ENCODE measurements around the gene LCNL1. TPM values are rescaled to one million over a fixed set of nuclear protein-coding genes. Genes with fewer than 3 reads are reported as not detected.

Gene LCNL1
- total and polyA plus RNA-seq, 5 donors from 2014 or later = not detected

- H3K36me3 Mint-ChIP-seq = no peaks in the 10 kb centered on the region
- H3K9me3 Mint-ChIP-seq = no peaks in the 10 kb centered on the region
- no peak for ATAC-seq (ENCODE audit: low read depth in 2 of 2)
- no peaks in the 10 kb centered on the region for H3K27me3 Mint-ChIP-seq
- no peak overlapping the region for H3K4me3 Mint-ChIP-seq
- no peaks in the 10 kb centered on the region for H3K27me3 ChIP-seq (ENCODE audit: control insufficient read depth, insufficient read depth, low read length)
- H3K27ac ChIP-seq (ENCODE audit: insufficient read depth, low read length, poor library complexity, severe bottlenecking) = no peak overlapping the region
- DNase-seq = no peak
- H3K4me1 ChIP-seq (ENCODE audit: control insufficient read depth, insufficient read depth, low read length, poor library complexity, severe bottlenecking) = no peaks in the 10 kb centered on the region
- no peaks in the 10 kb centered on the region for H3K9me3 ChIP-seq (ENCODE audit: control insufficient read depth in 2 of 2, low read length in 2 of 2)
- H3K36me3 ChIP-seq (ENCODE audit: control insufficient read depth, insufficient read depth, low read length) = no peaks in the 10 kb centered on the region
- no peak overlapping the region for H3K4me3 ChIP-seq (ENCODE audit: low read depth, low read length)
- no peak overlapping the region for H3K27ac Mint-ChIP-seq
- peaks cover 0 to 4% (median 0%) of the 10 kb centered on the region in 4 donors for H3K4me1 Mint-ChIP-seq
Measured at GRCh38 chr9:137006116-137007003, 23.6 kb downstream of the LCNL1 start.

GRCh38 chr9:137007108-137007815, 24.5 kb downstream of the LCNL1 start:
- no peaks in the 10 kb centered on the region for H3K4me1 ChIP-seq (ENCODE audit: control insufficient read depth, insufficient read depth, low read length, poor library complexity, severe bottlenecking)
- H3K27ac Mint-ChIP-seq = no peak overlapping the region
- H3K36me3 Mint-ChIP-seq = no peaks in the 10 kb centered on the region
- no peak overlapping the region for H3K27ac ChIP-seq (ENCODE audit: insufficient read depth, low read length, poor library complexity, severe bottlenecking)
- H3K9me3 ChIP-seq (ENCODE audit: control insufficient read depth in 2 of 2, low read length in 2 of 2) = no peaks in the 10 kb centered on the region
- no peak overlapping the region for H3K4me3 Mint-ChIP-seq
- H3K27me3 Mint-ChIP-seq = no peaks in the 10 kb centered on the region
- DNase-seq (no peak), ATAC-seq (ENCODE audit: low read depth in 2 of 2) (no peak)
- H3K27me3 ChIP-seq (ENCODE audit: control insufficient read depth, insufficient read depth, low read length) = no peaks in the 10 kb centered on the region
- H3K36me3 ChIP-seq (ENCODE audit: control insufficient read depth, insufficient read depth, low read length) = no peaks in the 10 kb centered on the region
- peaks cover 0 to 4% (median 0%) of the 10 kb centered on the region in 4 donors for H3K4me1 Mint-ChIP-seq
- H3K9me3 Mint-ChIP-seq = no peaks in the 10 kb centered on the region
- H3K4me3 ChIP-seq (ENCODE audit: low read depth, low read length) = no peak overlapping the region

GRCh38 chr9:137007816-137008270, 25.1 kb downstream of the LCNL1 start:
- Mint-ChIP-seq H3K27ac (no peak overlapping the region), H3K4me1 (peaks cover 0 to 4% (median 0%) of the 10 kb centered on the region in 4 donors), H3K9me3 (no peaks in the 10 kb centered on the region), H3K36me3 (no peaks in the 10 kb centered on the region), H3K27me3 (no peaks in the 10 kb centered on the region), H3K4me3 (no peak overlapping the region)
- no peaks in the 10 kb centered on the region for H3K27me3 ChIP-seq (ENCODE audit: control insufficient read depth, insufficient read depth, low read length)
- H3K27ac ChIP-seq (ENCODE audit: insufficient read depth, low read length, poor library complexity, severe bottlenecking) = no peak overlapping the region
- no peak for ATAC-seq (ENCODE audit: low read depth in 2 of 2)
- H3K4me1 ChIP-seq (ENCODE audit: control insufficient read depth, insufficient read depth, low read length, poor library complexity, severe bottlenecking) = no peaks in the 10 kb centered on the region
- no peaks in the 10 kb centered on the region for H3K36me3 ChIP-seq (ENCODE audit: control insufficient read depth, insufficient read depth, low read length)
- no peak for DNase-seq
- H3K9me3 ChIP-seq (ENCODE audit: control insufficient read depth in 2 of 2, low read length in 2 of 2) = no peaks in the 10 kb centered on the region
- no peak overlapping the region for H3K4me3 ChIP-seq (ENCODE audit: low read depth, low read length)

GRCh38 chr9:137008312-137008711, 25.5 kb downstream of the LCNL1 start:
- ATAC-seq (ENCODE audit: low read depth in 2 of 2) = no peak
- Histone ChIP-seq H3K9me3 (ENCODE audit: control insufficient read depth in 2 of 2, low read length in 2 of 2) (no peaks in the 10 kb centered on the region), H3K27ac (ENCODE audit: insufficient read depth, low read length, poor library complexity, severe bottlenecking) (no peak overlapping the region), H3K27me3 (ENCODE audit: control insufficient read depth, insufficient read depth, low read length) (no peaks in the 10 kb centered on the region), H3K36me3 (ENCODE audit: control insufficient read depth, insufficient read depth, low read length) (no peaks in the 10 kb centered on the region), H3K4me1 (ENCODE audit: control insufficient read depth, insufficient read depth, low read length, poor library complexity, severe bottlenecking) (no peaks in the 10 kb centered on the region), H3K4me3 (ENCODE audit: low read depth, low read length) (no peak overlapping the region)
- no peak overlapping the region for H3K4me3 Mint-ChIP-seq
- no peak overlapping the region for H3K27ac Mint-ChIP-seq
- H3K4me1 Mint-ChIP-seq = peaks cover 0 to 4% (median 0%) of the 10 kb centered on the region in 4 donors
- no peaks in the 10 kb centered on the region for H3K36me3 Mint-ChIP-seq
- no peak for DNase-seq
- no peaks in the 10 kb centered on the region for H3K9me3 Mint-ChIP-seq
- H3K27me3 Mint-ChIP-seq = no peaks in the 10 kb centered on the region

- H3K4me1 ChIP-seq (ENCODE audit: control insufficient read depth, insufficient read depth, low read length, poor library complexity, severe bottlenecking) = no peaks in the 10 kb centered on the region
- peaks cover 2% of the 10 kb centered on the region for H3K36me3 ChIP-seq (ENCODE audit: control insufficient read depth, insufficient read depth, low read length)
- no peak overlapping the region for H3K4me3 Mint-ChIP-seq
- H3K27ac ChIP-seq (ENCODE audit: insufficient read depth, low read length, poor library complexity, severe bottlenecking) = no peak overlapping the region
- H3K9me3 Mint-ChIP-seq = no peaks in the 10 kb centered on the region
- H3K4me1 Mint-ChIP-seq = peaks cover 0 to 4% (median 0%) of the 10 kb centered on the region in 4 donors
- ATAC-seq (ENCODE audit: low read depth in 2 of 2) (no peak), DNase-seq (no peak)
- H3K27ac Mint-ChIP-seq = no peak overlapping the region
- no peaks in the 10 kb centered on the region for H3K36me3 Mint-ChIP-seq
- H3K9me3 ChIP-seq (ENCODE audit: control insufficient read depth in 2 of 2, low read length in 2 of 2) = no peaks in the 10 kb centered on the region
- no peaks in the 10 kb centered on the region for H3K27me3 Mint-ChIP-seq
- no peak overlapping the region for H3K4me3 ChIP-seq (ENCODE audit: low read depth, low read length)
- H3K27me3 ChIP-seq (ENCODE audit: control insufficient read depth, insufficient read depth, low read length) = no peaks in the 10 kb centered on the region
Measured at GRCh38 chr9:137009217-137009616, 26.4 kb downstream of the LCNL1 start.

- no peaks in the 10 kb centered on the region for H3K4me1 Mint-ChIP-seq
Measured at GRCh38 chr9:137009938-137010732, 27.3 kb downstream of the LCNL1 start.

GRCh38 chr9:137011156-137011555, 28.4 kb downstream of the LCNL1 start:
- ATAC-seq (ENCODE audit: low read depth in 2 of 2) (no peak), DNase-seq (no peak)
- no peaks in the 10 kb centered on the region for H3K27me3 ChIP-seq (ENCODE audit: control insufficient read depth, insufficient read depth, low read length)
- H3K4me1 ChIP-seq (ENCODE audit: control insufficient read depth, insufficient read depth, low read length, poor library complexity, severe bottlenecking) = no peaks in the 10 kb centered on the region
- H3K4me3 ChIP-seq (ENCODE audit: low read depth, low read length) = no peak overlapping the region
- peaks cover 9% of the 10 kb centered on the region for H3K36me3 ChIP-seq (ENCODE audit: control insufficient read depth, insufficient read depth, low read length)
- Mint-ChIP-seq H3K4me1 (no peaks in the 10 kb centered on the region), H3K9me3 (no peaks in the 10 kb centered on the region), H3K4me3 (no peak overlapping the region), H3K27me3 (no peaks in the 10 kb centered on the region), H3K36me3 (no peaks in the 10 kb centered on the region), H3K27ac (no peak overlapping the region)
- H3K9me3 ChIP-seq (ENCODE audit: control insufficient read depth in 2 of 2, low read length in 2 of 2) = no peaks in the 10 kb centered on the region
- no peak overlapping the region for H3K27ac ChIP-seq (ENCODE audit: insufficient read depth, low read length, poor library complexity, severe bottlenecking)

More at GRCh38 chr9:137009938-137010732, 27.3 kb downstream of the LCNL1 start:
- DNase-seq = no peak
- Histone ChIP-seq H3K9me3 (ENCODE audit: control insufficient read depth in 2 of 2, low read length in 2 of 2) (no peaks in the 10 kb centered on the region), H3K27ac (ENCODE audit: insufficient read depth, low read length, poor library complexity, severe bottlenecking) (no peak overlapping the region), H3K4me1 (ENCODE audit: control insufficient read depth, insufficient read depth, low read length, poor library complexity, severe bottlenecking) (no peaks in the 10 kb centered on the region), H3K27me3 (ENCODE audit: control insufficient read depth, insufficient read depth, low read length) (no peaks in the 10 kb centered on the region), H3K4me3 (ENCODE audit: low read depth, low read length) (no peak overlapping the region), H3K36me3 (ENCODE audit: control insufficient read depth, insufficient read depth, low read length) (peaks cover 2% of the 10 kb centered on the region)
- Mint-ChIP-seq H3K27ac (no peak overlapping the region), H3K36me3 (no peaks in the 10 kb centered on the region), H3K9me3 (no peaks in the 10 kb centered on the region), H3K27me3 (no peaks in the 10 kb centered on the region), H3K4me3 (no peak overlapping the region)
- no peak for ATAC-seq (ENCODE audit: low read depth in 2 of 2)
